Natural killer cell (primary cell): ENCODE results near the gene RPS26. TPM values are rescaled to one million over a fixed set of nuclear protein-coding genes. Genes with fewer than 3 reads are reported as not detected.
A peak's percentile ranks its signal among the peaks of the same experiment; 100 is the strongest.

ENCODE experiments used
- ATAC-seq, 3 donors: fragments of 150-1000 bp in 2 of 3; fragments of 200-7000 bp in 1 of 3; cut with Tn5 transposase; 1 replicate in 1 of 3; 2 replicates in 2 of 3; pipeline ENCODE4 v1.10.0; 2021; ENCODE audit warnings: mild to moderate bottlenecking in 2 of 3, moderate library complexity in 2 of 3
- DNase-seq, 2 donors: peaks; one replicate each; pipeline versions ENCODE4 v3.0.0 to v3.0.0-alpha.2; 2013 to 2021; ENCODE audit warnings: mixed read lengths in 1 of 2
- H3K27ac ChIP-seq: one replicate; pipeline ENCODE4 v1.5.1; 2013; ENCODE audit warnings: mild to moderate bottlenecking, low read length
- H3K27me3 ChIP-seq: one replicate; pipeline ENCODE4 v1.6.1; 2013; ENCODE audit warnings: low read length; ENCODE audit not compliant: control insufficient read depth, insufficient read depth
- H3K36me3 ChIP-seq: one replicate; pipeline ENCODE4 v1.6.1; 2013; ENCODE audit warnings: low read length; ENCODE audit not compliant: control insufficient read depth, insufficient read depth
- H3K4me1 ChIP-seq: one replicate; pipeline ENCODE4 v1.6.1; 2013; ENCODE audit warnings: low read length; ENCODE audit not compliant: control insufficient read depth, insufficient read depth
- H3K4me3 ChIP-seq: one replicate; pipeline ENCODE4 v1.5.1; 2013; ENCODE audit warnings: low read length
- H3K9me3 ChIP-seq: one replicate; pipeline ENCODE4 v1.6.1; 2013; ENCODE audit warnings: low read length; ENCODE audit not compliant: control insufficient read depth, insufficient read depth
- H3K27ac Mint-ChIP-seq, 2 donors: one replicate each; pipeline ENCODE4 v1.8.0; 2022; ENCODE audit warnings: mild to moderate bottlenecking in 2 of 2, mixed read lengths in 2 of 2, moderate library complexity in 1 of 2
- H3K27me3 Mint-ChIP-seq, 2 donors: one replicate each; pipeline ENCODE4 v1.8.0; 2022; ENCODE audit warnings: low read depth in 2 of 2, mixed read lengths in 2 of 2
- H3K36me3 Mint-ChIP-seq: one replicate; pipeline ENCODE4 v1.8.0; 2022; ENCODE audit warnings: mixed read lengths
- H3K4me1 Mint-ChIP-seq, 2 donors: one replicate each; pipeline ENCODE4 v1.8.0; 2022; ENCODE audit warnings: mixed read lengths in 2 of 2
- H3K4me3 Mint-ChIP-seq: one replicate; pipeline ENCODE4 v1.8.0; 2022; ENCODE audit warnings: mild to moderate bottlenecking, moderate library complexity, mixed read lengths
- H3K9me3 Mint-ChIP-seq, 2 donors: one replicate each; pipeline ENCODE4 v1.8.0; 2022; ENCODE audit warnings: mixed read lengths in 2 of 2
- CTCF ChIP-seq: fragments of 200-600 bp; IDR thresholded peaks from one replicate; pipeline ENCODE4 v1.8.0; 2022; ENCODE audit warnings: antibody characterized with exemption
- WGBS: methylation state at CpG from one replicate; pipeline ENCODE4 v1.1.7; 2013; ENCODE audit warnings: missing lambda C conversion rate; ENCODE audit not compliant: insufficient coverage; 5-methylcytosine and 5-hydroxymethylcytosine counted together
- intact Hi-C: fragments of 100-400 bp; cut with micrococcal nuclease; formaldehyde crosslinking; loops from one replicate; pipeline ENCODE4 v1.14.2; 2022
- total RNA-seq, 4 donors: library from RNA; stranded (reverse); fragments of 120-200 nt in 1 of 4; gene quantifications; one replicate each; pipeline versions ENCODE4 v1.2.3 to v1.2.4, GENCODE V29; 2013 to 2022

RPS26 gene
- total RNA-seq, 3 donors from 2014 or later (not counting 1 experiment from before 2014, with no cell fraction given): 29.5 to 50.3 (median 35.5) TPM

- Mint-ChIP-seq H3K9me3 (no peaks in the 10 kb centered on the region), H3K27me3 (no peaks in the 10 kb centered on the region), H3K27ac (no peak overlapping the region), H3K4me1 (peaks cover 7 to 19% of the 10 kb centered on the region in 2 donors), H3K4me3 (peak overlapping the region; percentile 28), H3K36me3 (no peaks in the 10 kb centered on the region)
- no peaks in the 10 kb centered on the region for H3K36me3 ChIP-seq
- 81% methylated on average over 2 of the region's 2 CpGs for WGBS
- TF ChIP-seq CTCF: no peak
- no peaks in the 10 kb centered on the region for H3K9me3 ChIP-seq
- no peak overlapping the region for H3K4me3 ChIP-seq
- intact Hi-C loops: no loop called here
- H3K27me3 ChIP-seq: no peaks in the 10 kb centered on the region
- peaks cover 12% of the 10 kb centered on the region for H3K4me1 ChIP-seq
- DNase-seq (no peak), ATAC-seq (no peak)
- no peak overlapping the region for H3K27ac ChIP-seq
Observed at GRCh38 chr12:56010111-56010570, 31.6 kb upstream of the RPS26 start.

GRCh38 chr12:56011509-56012090 lies 30.1 kb upstream of the RPS26 start:
- no peak for ATAC-seq
- no peaks in the 10 kb centered on the region for H3K9me3 Mint-ChIP-seq
- Histone ChIP-seq H3K27me3 (no peaks in the 10 kb centered on the region), H3K36me3 (no peaks in the 10 kb centered on the region), H3K9me3 (no peaks in the 10 kb centered on the region), H3K27ac (no peak overlapping the region), H3K4me3 (no peak overlapping the region), H3K4me1 (peaks cover 12% of the 10 kb centered on the region)
- DNase-seq: no peak
- no peak overlapping the region for H3K4me3 Mint-ChIP-seq
- H3K4me1 Mint-ChIP-seq: peaks cover 7 to 19% of the 10 kb centered on the region in 2 donors
- H3K27me3 Mint-ChIP-seq: no peaks in the 10 kb centered on the region
- 88% methylated on average over 1 of the region's 2 CpGs for WGBS
- no peak overlapping the region for H3K27ac Mint-ChIP-seq
- no peak for TF ChIP-seq CTCF
- intact Hi-C loops: no loop called here
- H3K36me3 Mint-ChIP-seq: no peaks in the 10 kb centered on the region

GRCh38 chr12:56013482-56013881 lies 28.2 kb upstream of the RPS26 start:
- no peaks in the 10 kb centered on the region for H3K9me3 Mint-ChIP-seq
- Histone ChIP-seq H3K4me3 (no peak overlapping the region), H3K36me3 (no peaks in the 10 kb centered on the region), H3K27me3 (no peaks in the 10 kb centered on the region), H3K27ac (no peak overlapping the region), H3K4me1 (no peaks in the 10 kb centered on the region), H3K9me3 (no peaks in the 10 kb centered on the region)
- intact Hi-C loops: no loop called here
- no peak for TF ChIP-seq CTCF
- H3K27ac Mint-ChIP-seq: no peak overlapping the region
- no peak for ATAC-seq
- no peak for DNase-seq
- no peaks in the 10 kb centered on the region for H3K27me3 Mint-ChIP-seq
- peaks cover 0 to 6% of the 10 kb centered on the region in 2 donors for H3K4me1 Mint-ChIP-seq
- H3K4me3 Mint-ChIP-seq: no peak overlapping the region
- 91% methylated on average over 5 of the region's 5 CpGs for WGBS
- no peaks in the 10 kb centered on the region for H3K36me3 Mint-ChIP-seq

GRCh38 chr12:56014205-56014604 lies 27.5 kb upstream of the RPS26 start:
- Mint-ChIP-seq H3K36me3 (no peaks in the 10 kb centered on the region), H3K27me3 (no peaks in the 10 kb centered on the region), H3K4me1 (no peaks in the 10 kb centered on the region), H3K27ac (no peak overlapping the region), H3K4me3 (no peak overlapping the region), H3K9me3 (no peaks in the 10 kb centered on the region)
- H3K4me3 ChIP-seq: no peak overlapping the region
- ATAC-seq (no peak), DNase-seq (no peak)
- TF ChIP-seq CTCF: no peak
- no peaks in the 10 kb centered on the region for H3K9me3 ChIP-seq
- no peaks in the 10 kb centered on the region for H3K36me3 ChIP-seq
- WGBS: 65% methylated on average over 2 of the region's 2 CpGs
- intact Hi-C loops: no loop called here
- H3K27me3 ChIP-seq: no peaks in the 10 kb centered on the region
- H3K4me1 ChIP-seq: no peaks in the 10 kb centered on the region
- H3K27ac ChIP-seq: no peak overlapping the region
